IMR-90 (cell line): Measurements from ENCODE around the gene CNTLN. TPM values are rescaled to one million over a fixed set of nuclear protein-coding genes. Genes with fewer than 3 reads are reported as not detected.

ENCODE experiments used
- ATAC-seq: fragments of 200-7000 bp; cut with Tn5 transposase; 2 replicates; pipeline ENCODE4 v1.9.1; 2020; ENCODE audit warnings: low read depth, mild to moderate bottlenecking, moderate library complexity
- BruUV-seq: library from RNA; stranded (reverse); fragments of 400-500 nt; replicated peaks from 2 replicates; lab custom pipeline; 2021; lab: Mats Ljungman, UMichigan
- CTCF ChIA-PET: fragments of 300-600 bp; formaldehyde crosslinking; extraction: SDS; loops from one replicate; lab custom pipeline; 2021; ENCODE audit warnings: antibody characterized with exemption; lab: Yijun Ruan, JAX
- POLR2A ChIA-PET: fragments of 300-600 bp; sonication (Branson Sonifier 250); formaldehyde crosslinking; loops from one replicate; lab custom pipeline; 2022; ENCODE audit warnings: antibody characterized with exemption; ENCODE audit not compliant: unreplicated experiment; lab: Charles Lee
- DNase-seq: peaks from one replicate; pipeline ENCODE4 v3.0.0; 2013
- H2AFZ ChIP-seq: replicated peaks from 2 replicates; pipeline ENCODE3; 2013; ENCODE audit warnings: low read length, mild to moderate bottlenecking; ENCODE audit not compliant: poor library complexity
- H2AK5ac ChIP-seq: 2 replicates; pipeline ENCODE4 v1.6.1; 2013; ENCODE audit warnings: low read depth, low read length, inconsistent platforms
- H2AK9ac ChIP-seq: replicated peaks from 2 replicates; pipeline ENCODE3; 2013; ENCODE audit warnings: mild to moderate bottlenecking, low read depth, low read length, moderate library complexity; ENCODE audit not compliant: poor library complexity
- H2BK120ac ChIP-seq: 2 replicates; pipeline ENCODE4 v1.6.1; 2013; ENCODE audit warnings: low read depth, low read length, inconsistent platforms
- H2BK15ac ChIP-seq: 3 replicates; pipeline ENCODE4 v1.6.1; 2013; ENCODE audit warnings: low read depth, low read length, inconsistent platforms
- H2BK20ac ChIP-seq: 2 replicates; pipeline ENCODE4 v1.6.1; 2013; ENCODE audit warnings: low read depth, mild to moderate bottlenecking, inconsistent platforms, low read length, moderate library complexity
- H2BK5ac ChIP-seq: 2 replicates; pipeline ENCODE4 v1.6.1; 2013; ENCODE audit warnings: mild to moderate bottlenecking, low read depth, low read length, inconsistent platforms; ENCODE audit not compliant: poor library complexity, severe bottlenecking
- H3K14ac ChIP-seq: replicated peaks from 2 replicates; pipeline ENCODE4 v1.6.1; 2013; ENCODE audit warnings: low read depth, low read length, inconsistent platforms
- H3K18ac ChIP-seq: 2 replicates; pipeline ENCODE4 v1.6.1; 2013; ENCODE audit warnings: low read depth, low read length, control low read depth
- H3K23ac ChIP-seq: 2 replicates; pipeline ENCODE4 v1.6.1; 2013; ENCODE audit warnings: low read depth, low read length, inconsistent platforms
- H3K27ac ChIP-seq: 2 replicates; pipeline ENCODE4 v1.5.1; 2013; ENCODE audit warnings: mild to moderate bottlenecking, control low read depth, low read length; ENCODE audit not compliant: insufficient read depth
- H3K27me3 ChIP-seq: 2 replicates; pipeline ENCODE4 v1.6.1; 2013; ENCODE audit warnings: low read length; ENCODE audit not compliant: control insufficient read depth, insufficient read depth
- H3K36me3 ChIP-seq: 2 replicates; pipeline ENCODE4 v1.6.1; 2013; ENCODE audit warnings: low read length, mixed read lengths; ENCODE audit not compliant: control insufficient read depth, insufficient read depth
- H3K4ac ChIP-seq: 2 replicates; pipeline ENCODE4 v1.6.1; 2013; ENCODE audit warnings: low read depth, low read length, inconsistent platforms
- H3K4me1 ChIP-seq: 2 replicates; pipeline ENCODE4 v1.6.1; 2013; ENCODE audit warnings: low read length, mixed read lengths; ENCODE audit not compliant: control insufficient read depth, insufficient read depth
- H3K4me2 ChIP-seq: 2 replicates; pipeline ENCODE4 v1.6.1; 2013; ENCODE audit warnings: low read depth, mild to moderate bottlenecking, control low read depth, low read length, moderate library complexity
- H3K4me3 ChIP-seq: 2 replicates; pipeline ENCODE4 v1.5.1; 2013; ENCODE audit warnings: low read depth, mild to moderate bottlenecking, control low read depth, low read length, moderate library complexity; ENCODE audit not compliant: insufficient read depth
- H3K56ac ChIP-seq: 2 replicates; pipeline ENCODE4 v1.6.1; 2013; ENCODE audit warnings: low read length, inconsistent platforms; ENCODE audit not compliant: insufficient read depth; ENCODE audit errors: extremely low read depth
- H3K79me1 ChIP-seq, 2 experiments: 2 replicates each; pipeline ENCODE4 v1.6.1; 2013; ENCODE audit warnings: low read length in 2 of 2, inconsistent platforms in 1 of 2, low read depth in 1 of 2
- H3K9ac ChIP-seq: 2 replicates; pipeline ENCODE4 v1.6.1; 2013; ENCODE audit warnings: low read depth, low read length, control low read depth
- H3K9me1 ChIP-seq: 2 replicates; pipeline ENCODE4 v1.6.1; 2013; ENCODE audit warnings: low read length, inconsistent platforms; ENCODE audit not compliant: insufficient read depth
- H3K9me3 ChIP-seq: 2 replicates; pipeline ENCODE4 v1.6.1; 2013; ENCODE audit warnings: low read length; ENCODE audit not compliant: control insufficient read depth, insufficient read depth
- H4K20me1 ChIP-seq: 2 replicates; pipeline ENCODE4 v1.6.1; 2013; ENCODE audit warnings: low read length, inconsistent platforms; ENCODE audit not compliant: insufficient read depth
- H4K5ac ChIP-seq: 2 replicates; pipeline ENCODE4 v1.6.1; 2013; ENCODE audit warnings: mild to moderate bottlenecking, low read depth, low read length, control low read depth
- H4K8ac ChIP-seq, 2 experiments: 2 replicates each; pipeline ENCODE4 v1.6.1; 2013; ENCODE audit warnings: low read depth in 2 of 2, low read length in 2 of 2, control low read depth in 1 of 2, inconsistent platforms in 1 of 2
- H4K91ac ChIP-seq: 2 replicates; pipeline ENCODE4 v1.6.1; 2013; ENCODE audit warnings: low read depth, low read length, inconsistent platforms; ENCODE audit not compliant: insufficient read depth
- BHLHE40 ChIP-seq: fragments of 150-350 bp; IDR thresholded peaks from 2 replicates; pipeline ENCODE4 v1.6.1; 2016; ENCODE audit warnings: mild to moderate bottlenecking, low read depth, low read length
- CEBPB ChIP-seq: IDR thresholded peaks from 2 replicates; pipeline ENCODE4 v1.6.1; 2012; ENCODE audit warnings: low read depth, low read length, improper control_type of control experiment
- CHD1 ChIP-seq: IDR thresholded peaks from 2 replicates; pipeline ENCODE4 v1.6.1; 2012; ENCODE audit warnings: low read depth, low read length, improper control_type of control experiment
- CTCF ChIP-seq: conservative IDR thresholded peaks from 2 replicates; pipeline ENCODE4 v1.5.1; 2012; ENCODE audit warnings: mild to moderate bottlenecking, low read depth, low read length, improper control_type of control experiment
- ELK1 ChIP-seq: fragments of 150-350 bp; IDR thresholded peaks from 2 replicates; pipeline ENCODE4 v1.6.1; 2016; ENCODE audit warnings: low read depth, mild to moderate bottlenecking, low read length, moderate library complexity, borderline replicate concordance
- FOS ChIP-seq: fragments of 150-350 bp; IDR thresholded peaks from 2 replicates; pipeline ENCODE4 v1.6.1; 2016; ENCODE audit warnings: low read depth, low read length
- MAFK ChIP-seq: IDR thresholded peaks from 2 replicates; pipeline ENCODE4 v1.6.1; 2012; ENCODE audit warnings: low read depth, low read length, improper control_type of control experiment
- MAZ ChIP-seq: IDR thresholded peaks from 2 replicates; pipeline ENCODE4 v1.6.1; 2012; ENCODE audit warnings: low read depth, mild to moderate bottlenecking, low read length, improper control_type of control experiment, moderate library complexity, borderline replicate concordance
- MXI1 ChIP-seq: IDR thresholded peaks from 2 replicates; pipeline ENCODE4 v1.6.1; 2012; ENCODE audit warnings: low read depth, mild to moderate bottlenecking, low read length, moderate library complexity, borderline replicate concordance
- NFE2L2 ChIP-seq: fragments of 150-350 bp; IDR thresholded peaks from 2 replicates; pipeline ENCODE4 v1.6.1; 2016; ENCODE audit warnings: low read depth, mild to moderate bottlenecking, low read length
- POLR2A ChIP-seq: IDR thresholded peaks from 2 replicates; pipeline ENCODE4 v1.6.1; 2012; ENCODE audit warnings: mild to moderate bottlenecking, low read depth, low read length
- RAD21 ChIP-seq: IDR thresholded peaks from 2 replicates; pipeline ENCODE4 v1.6.1; 2012; ENCODE audit warnings: low read length, improper control_type of control experiment
- RCOR1 ChIP-seq: IDR thresholded peaks from 2 replicates; pipeline ENCODE4 v1.6.1; 2012; ENCODE audit warnings: mild to moderate bottlenecking, low read length, improper control_type of control experiment; ENCODE audit not compliant: insufficient replicate concordance
- RFX5 ChIP-seq: IDR thresholded peaks from 2 replicates; pipeline ENCODE4 v1.8.0; 2012; ENCODE audit warnings: low read depth, mild to moderate bottlenecking, low read length, moderate library complexity
- SMC3 ChIP-seq: fragments of 150-350 bp; IDR thresholded peaks from 2 replicates; pipeline ENCODE4 v1.6.1; 2016; ENCODE audit warnings: low read depth, mild to moderate bottlenecking, antibody characterized with exemption, low read length, moderate library complexity
- USF2 ChIP-seq: fragments of 150-350 bp; IDR thresholded peaks from 2 replicates; pipeline ENCODE4 v1.6.1; 2017; ENCODE audit warnings: mild to moderate bottlenecking, antibody characterized with exemption, low read length, low read depth
- WGBS, 2 experiments: methylation state at CpG; one replicate each; pipeline versions ENCODE4 v1.1.5 to v1.1.7; 2013; ENCODE audit warnings: missing lambda C conversion rate in 2 of 2; ENCODE audit not compliant: insufficient read length in 1 of 2; ENCODE audit errors: extremely low coverage in 2 of 2; 5-methylcytosine and 5-hydroxymethylcytosine counted together
- dilution Hi-C: fragments of 300-500 bp; cut with HindIII; formaldehyde crosslinking; loops from one replicate; pipeline ENCODE4 v1.14.3; 2018; ENCODE audit warnings: low sequenced_read_pairs; ENCODE audit not compliant: unreplicated experiment
- in situ Hi-C: fragments of 300-500 bp; cut with MboI; formaldehyde crosslinking; loops from 3 replicates; pipeline ENCODE4 v1.14.3; 2019; ENCODE audit warnings: low sequenced_read_pairs, inconsistent platforms, mixed read lengths
- intact Hi-C: fragments of 100-400 bp; cut with micrococcal nuclease; formaldehyde crosslinking; loops from 2 replicates; pipeline ENCODE4 v1.10.0; 2022
- polyA plus RNA-seq, 3 experiments: library from polyadenylated mRNA; depleted of rRNA; stranded (reverse); fragments of >200 nt; gene quantifications; 2 replicates each; pipeline ENCODE4 v1.2.3, GENCODE V29; 2012; ENCODE audit warnings: low replicate concordance in 1 of 3
- total RNA-seq: library from RNA; depleted of rRNA; stranded (reverse); fragments of >200 nt; gene quantifications from 2 replicates; pipeline ENCODE4 v1.2.3, GENCODE V29; 2012

CNTLN gene
- total and polyA plus RNA-seq, 2 of the 4 experiments (the other 2 are of a cell fraction): 3.8 to 5.9 TPM

GRCh38 chr9:17225407-17225806 is 90.6 kb downstream of the CNTLN start:
- H3K4me3 ChIP-seq: no peak overlapping the region
- ATAC-seq (no peak), DNase-seq (no peak)
- H3K79me1 ChIP-seq: peaks cover 8 to 17% of the 10 kb centered on the region in 2 experiments
- no peaks in the 10 kb centered on the region for H3K36me3 ChIP-seq
- H2BK5ac ChIP-seq: no peak overlapping the region
- no peak overlapping the region for H2BK20ac ChIP-seq
- no TSS peak for BruUV-seq
- H2AFZ ChIP-seq: no peak overlapping the region
- no peak overlapping the region for H3K4ac ChIP-seq
- no peak overlapping the region for H3K23ac ChIP-seq
- no peak overlapping the region for H3K18ac ChIP-seq
- CTCF ChIA-PET: no interaction called here
- dilution Hi-C loops: no loop called here
- WGBS, 2 experiments: no CpG with 5 or more reads among the region's 1 CpG
- no peak overlapping the region for H2AK9ac ChIP-seq
- H3K14ac ChIP-seq: no peak overlapping the region
- POLR2A ChIA-PET: no interaction called here
- no peak overlapping the region for H3K27ac ChIP-seq
- no peak for TF ChIP-seq RFX5
- TF ChIP-seq FOS: no peak
- no peak for TF ChIP-seq RCOR1
- no peak for TF ChIP-seq RAD21
- no peak for TF ChIP-seq MAFK
- TF ChIP-seq CEBPB: no peak
- TF ChIP-seq SMC3: no peak
- TF ChIP-seq ELK1: no peak
- no peak for TF ChIP-seq CHD1
- no peak for TF ChIP-seq USF2
- TF ChIP-seq NFE2L2: no peak
- TF ChIP-seq BHLHE40: no peak
- TF ChIP-seq MXI1: no peak
- TF ChIP-seq CTCF: no peak
- no peak for TF ChIP-seq MAZ
- TF ChIP-seq POLR2A: no peak
- no peaks in the 10 kb centered on the region for H3K4me1 ChIP-seq
- no peak overlapping the region for H3K56ac ChIP-seq
- no peak overlapping the region for H4K91ac ChIP-seq
- H3K4me2 ChIP-seq: no peak overlapping the region
- no peaks in the 10 kb centered on the region for H3K9me1 ChIP-seq
- no peaks in the 10 kb centered on the region for H3K27me3 ChIP-seq
- H3K9me3 ChIP-seq: no peaks in the 10 kb centered on the region
- no peaks in the 10 kb centered on the region for H4K20me1 ChIP-seq
- intact Hi-C loops: no loop called here
- no peak overlapping the region for H2BK120ac ChIP-seq
- H2AK5ac ChIP-seq: no peak overlapping the region
- no peak overlapping the region for H3K9ac ChIP-seq
- in situ Hi-C loops: no loop called here
- no peak overlapping the region for H4K8ac ChIP-seq
- no peak overlapping the region for H4K5ac ChIP-seq
- no peak overlapping the region for H2BK15ac ChIP-seq
